Activated CD4-positive, alpha-beta T cell treated with anti-CD3 and anti-CD28 coated beads, Interleukin-2, Interleukin-6, amounts not matched to agents 100 ng/mL and 50 ng/mL, durations not matched to agents 16 hours and 8 hours (primary cell): ENCODE measurements around the gene PTAR1.

Experiments used
- DNase-seq: peaks from one replicate; pipeline ENCODE4 v3.0.0-alpha.2; 2020

PTAR1 gene

DNA sequence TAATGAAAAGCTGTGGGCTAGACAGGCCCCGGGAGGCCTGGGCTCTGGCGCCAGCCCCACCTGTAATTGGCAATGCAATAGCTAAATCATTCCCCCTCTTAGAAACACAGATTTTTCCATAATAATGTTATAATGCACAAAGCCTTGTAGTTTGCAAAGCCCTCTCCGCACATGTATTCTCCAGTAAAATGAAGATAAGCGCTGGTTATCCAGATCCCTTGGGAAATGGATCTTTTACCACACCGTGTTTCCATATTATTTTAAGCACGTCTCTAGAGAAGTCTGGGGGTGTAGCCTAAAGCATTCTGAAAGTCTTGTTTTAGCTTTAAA lies 86.5 kb downstream of the PTAR1 start:
- DNase-seq: no peak

DNA sequence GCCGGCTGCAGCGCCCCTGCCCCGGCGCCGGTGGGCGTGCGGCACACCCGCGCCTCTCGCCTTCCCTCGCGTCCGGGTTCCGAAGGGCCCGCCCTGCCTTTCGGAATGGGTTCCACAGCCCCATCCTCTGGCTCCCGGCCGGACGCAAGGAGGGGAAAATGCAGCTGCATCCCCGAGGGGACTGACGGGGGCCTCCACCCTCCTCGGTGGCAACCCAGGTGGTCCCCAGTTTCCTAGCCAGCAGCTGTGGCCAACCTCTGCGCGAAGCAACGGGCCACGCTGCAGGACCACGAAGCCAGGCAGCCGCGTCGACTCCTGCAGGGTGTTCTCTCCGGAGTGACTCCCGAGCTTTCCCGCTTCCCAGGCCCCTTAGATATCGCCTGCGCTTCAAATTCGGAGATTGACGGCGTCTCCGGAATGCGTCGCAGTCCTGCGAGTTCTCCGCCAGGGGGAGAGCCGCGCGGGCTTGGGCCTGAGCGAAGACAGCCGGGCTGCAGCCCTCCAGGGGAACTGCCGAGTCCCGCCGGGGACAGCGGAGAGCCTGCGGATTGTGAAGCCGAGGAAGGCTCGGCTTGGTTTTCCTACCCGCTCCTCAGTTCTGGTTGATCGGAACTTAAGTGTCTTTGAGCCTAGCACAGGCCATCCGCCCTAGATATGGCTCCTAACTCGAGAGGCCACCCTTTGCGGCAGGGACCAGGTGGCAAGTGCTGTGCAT lies 87.1 kb downstream of the PTAR1 start:
- DNase-seq: peak; percentile 84

DNA sequence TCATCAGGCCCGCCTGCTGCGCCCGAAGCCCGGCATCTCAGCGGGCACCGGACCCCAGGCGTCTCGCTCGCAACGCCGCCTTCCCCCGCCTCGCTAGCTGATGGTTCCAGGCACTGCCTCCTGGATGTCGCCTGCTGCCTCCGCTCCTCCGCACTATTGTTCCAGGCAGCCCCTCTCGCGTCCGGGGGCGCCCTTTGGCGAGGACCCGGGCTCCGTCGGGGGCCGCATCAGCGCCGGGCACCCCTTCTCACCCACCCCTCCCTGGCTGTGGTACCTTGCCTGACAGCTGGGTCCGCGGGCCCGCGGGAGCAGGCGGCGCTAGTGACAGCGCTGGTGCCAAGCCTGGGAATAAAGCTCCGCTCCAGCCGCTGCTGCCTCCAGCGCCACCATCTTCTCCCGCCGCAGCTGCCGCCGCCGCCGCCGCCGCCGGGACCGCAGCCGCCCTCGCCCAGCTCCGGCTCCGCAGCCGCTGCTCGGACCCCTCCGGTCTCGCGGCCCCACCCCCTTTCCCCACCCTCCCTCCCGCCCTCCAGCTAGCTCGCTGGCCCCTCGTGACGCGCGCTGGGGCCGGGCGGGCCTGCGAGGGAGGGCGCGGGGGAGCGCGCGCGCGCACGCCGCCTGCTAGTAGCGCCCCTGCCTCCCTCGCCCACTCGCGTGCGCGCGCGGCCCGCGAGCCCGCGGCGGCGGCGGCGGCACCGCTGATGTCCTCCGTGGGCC lies 87.8 kb downstream of the PTAR1 start, which contains the start of gene APBA1:
Gene APBA1, minus strand, starts transcription at position 493 of the 717 bp plus-strand sequence.
- DNase-seq: peak; percentile 18

DNA sequence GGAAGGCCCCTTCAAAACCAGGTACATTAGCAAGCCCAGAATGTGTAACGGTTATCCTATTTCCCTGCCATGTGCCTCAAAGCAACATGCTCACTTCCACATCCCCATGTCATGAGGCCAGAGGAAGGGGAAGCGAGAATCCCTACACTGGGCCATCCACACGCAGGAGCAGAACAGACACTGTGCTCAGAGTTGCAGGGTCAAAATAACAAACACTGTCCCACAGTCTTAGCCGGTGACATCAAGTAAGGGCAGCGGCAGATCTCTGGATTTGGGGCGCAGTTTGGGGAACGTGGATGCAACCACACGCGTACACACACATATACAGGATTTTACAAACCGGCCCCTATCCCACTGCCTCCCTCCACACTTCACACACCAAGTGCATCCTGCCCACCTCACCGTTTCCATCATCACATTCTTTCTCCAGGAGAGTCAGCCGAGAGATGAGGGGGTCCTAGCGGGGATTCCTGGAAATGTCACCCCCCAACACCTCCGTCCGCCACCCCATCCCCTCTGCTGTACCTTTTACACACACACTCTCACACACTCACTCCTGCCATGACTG lies 88.4 kb downstream of the PTAR1 start:
- DNase-seq: no peak

DNA sequence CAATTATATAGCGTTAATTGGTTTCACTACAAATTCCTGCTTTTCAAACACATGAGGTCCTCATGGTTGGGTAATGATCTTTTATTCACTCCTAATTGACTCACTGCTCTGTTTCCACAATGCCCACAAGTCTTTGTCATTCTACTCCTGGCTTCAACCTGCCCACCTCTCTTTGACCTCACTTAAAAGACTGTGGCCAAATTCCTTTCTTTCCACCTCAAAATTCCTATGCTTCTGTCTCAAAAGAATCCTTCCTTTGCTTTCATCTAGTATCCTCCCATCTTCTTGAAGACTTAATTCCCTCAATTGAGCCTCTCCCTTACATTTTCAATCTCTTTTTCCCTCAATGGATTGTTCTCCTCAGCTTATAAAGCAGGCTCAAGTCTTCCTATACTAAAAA lies 92.5 kb downstream of the PTAR1 start:
- DNase-seq: no peak

DNA sequence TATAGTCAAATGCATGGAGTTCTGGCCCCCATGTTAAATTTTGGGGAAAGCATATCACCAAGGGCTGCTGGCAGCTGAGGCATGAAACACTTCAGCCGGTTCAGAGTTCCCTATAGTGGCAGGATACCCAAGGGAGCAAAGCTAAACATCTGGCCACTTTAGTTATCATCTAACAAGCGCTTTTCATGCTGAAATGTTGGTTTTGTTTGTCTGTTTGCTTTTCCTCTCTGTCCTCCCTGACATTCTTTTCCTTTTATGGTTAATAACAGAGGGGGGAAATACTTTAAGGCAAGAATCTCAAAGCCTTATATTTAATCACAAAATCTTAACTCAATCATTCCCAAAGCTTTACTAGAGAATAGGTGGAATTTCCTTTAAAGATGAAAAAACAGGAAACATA lies 99.5 kb downstream of the PTAR1 start:
- no peak for DNase-seq
